PC-3 (cell line): Measurements from ENCODE around the gene SLC27A5.
"Not testable (repeated sequence)": the region's sequence is repeated elsewhere in the genome, so short reads cannot be mapped to it uniquely, and the experiment has no call there.

Experiments
- EZH2 ChIP-seq: fragments of 300-600 bp; sonication (generic); IDR thresholded peaks from one replicate; pipeline ENCODE4 v1.6.1; 2017; ENCODE audit warnings: antibody characterized with exemption, mild to moderate bottlenecking, low read length; ENCODE audit not compliant: unreplicated experiment
- EZH2phosphoT487 ChIP-seq: fragments of 300-600 bp; sonication (generic); IDR thresholded peaks from 2 replicates; pipeline ENCODE4 v1.6.1; 2018; ENCODE audit warnings: mild to moderate bottlenecking, antibody characterized with exemption, low read length, borderline replicate concordance
- TF ChIP-seq, protein P1 (sequence below): fragments of 300-600 bp; sonication (generic); conservative IDR thresholded peaks from 2 replicates; pipeline ENCODE4 v1.5.1; 2017; ENCODE audit warnings: antibody characterized with exemption, low read depth, mild to moderate bottlenecking, low read length

DNA sequence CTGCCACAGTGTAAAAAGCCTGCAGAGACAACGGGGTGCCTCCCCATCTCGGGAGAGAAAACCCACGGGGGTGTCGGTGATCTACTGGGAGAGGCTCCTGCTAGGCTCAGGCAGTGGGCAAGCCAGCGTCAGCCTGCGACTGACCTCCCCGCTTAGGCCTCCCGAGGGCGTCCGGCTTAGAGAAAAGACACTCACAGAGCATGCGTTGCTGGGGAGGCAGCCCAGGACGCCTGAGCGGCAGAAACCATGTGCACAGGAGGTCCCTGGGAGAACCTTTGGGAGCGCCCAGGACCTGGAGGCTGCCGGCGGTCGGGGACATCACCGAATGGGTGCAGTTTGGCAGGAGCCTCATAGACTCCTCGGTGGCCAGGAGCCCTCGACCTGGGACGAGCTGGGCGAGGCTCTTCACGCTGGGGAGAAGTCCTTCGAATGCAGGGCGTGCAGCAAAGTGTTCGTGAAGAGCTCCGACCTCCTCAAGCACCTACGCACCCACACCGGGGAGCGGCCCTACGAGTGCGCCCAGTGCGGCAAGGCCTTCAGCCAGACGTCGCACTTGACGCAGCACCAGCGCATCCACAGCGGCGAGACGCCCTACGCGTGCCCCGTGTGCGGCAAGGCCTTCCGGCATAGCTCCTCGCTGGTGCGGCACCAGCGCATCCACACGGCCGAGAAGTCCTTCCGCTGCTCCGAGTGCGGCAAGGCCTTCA, 40.8 kb downstream of the SLC27A5 start:
- TF ChIP-seq, protein P1, sequence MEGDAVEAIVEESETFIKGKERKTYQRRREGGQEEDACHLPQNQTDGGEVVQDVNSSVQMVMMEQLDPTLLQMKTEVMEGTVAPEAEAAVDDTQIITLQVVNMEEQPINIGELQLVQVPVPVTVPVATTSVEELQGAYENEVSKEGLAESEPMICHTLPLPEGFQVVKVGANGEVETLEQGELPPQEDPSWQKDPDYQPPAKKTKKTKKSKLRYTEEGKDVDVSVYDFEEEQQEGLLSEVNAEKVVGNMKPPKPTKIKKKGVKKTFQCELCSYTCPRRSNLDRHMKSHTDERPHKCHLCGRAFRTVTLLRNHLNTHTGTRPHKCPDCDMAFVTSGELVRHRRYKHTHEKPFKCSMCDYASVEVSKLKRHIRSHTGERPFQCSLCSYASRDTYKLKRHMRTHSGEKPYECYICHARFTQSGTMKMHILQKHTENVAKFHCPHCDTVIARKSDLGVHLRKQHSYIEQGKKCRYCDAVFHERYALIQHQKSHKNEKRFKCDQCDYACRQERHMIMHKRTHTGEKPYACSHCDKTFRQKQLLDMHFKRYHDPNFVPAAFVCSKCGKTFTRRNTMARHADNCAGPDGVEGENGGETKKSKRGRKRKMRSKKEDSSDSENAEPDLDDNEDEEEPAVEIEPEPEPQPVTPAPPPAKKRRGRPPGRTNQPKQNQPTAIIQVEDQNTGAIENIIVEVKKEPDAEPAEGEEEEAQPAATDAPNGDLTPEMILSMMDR, result not testable (repeated sequence)
- TF ChIP-seq EZH2, EZH2phosphoT487: not testable (repeated sequence)
